Osteocyte (in vitro differentiated cells): ENCODE measurements around the gene VGLL4. TPM values are rescaled to one million over a fixed set of nuclear protein-coding genes. Genes with fewer than 3 reads are reported as not detected.

ENCODE experiments used
- DNase-seq: peaks from one replicate; pipeline ENCODE4 v3.0.0; 2021; ENCODE audit warnings: mixed read lengths; ENCODE audit not compliant: unreplicated experiment; ENCODE audit errors: extremely low spot score
- H3K27ac Mint-ChIP-seq: one replicate; pipeline ENCODE4 v1.8.0; 2021; ENCODE audit warnings: mild to moderate bottlenecking, mixed read lengths; ENCODE audit not compliant: unreplicated experiment
- H3K27me3 Mint-ChIP-seq: one replicate; pipeline ENCODE4 v1.8.0; 2021; ENCODE audit warnings: mixed read lengths; ENCODE audit not compliant: unreplicated experiment
- H3K36me3 Mint-ChIP-seq: one replicate; pipeline ENCODE4 v1.8.0; 2021; ENCODE audit warnings: mixed read lengths; ENCODE audit not compliant: unreplicated experiment
- H3K4me1 Mint-ChIP-seq: one replicate; pipeline ENCODE4 v1.8.0; 2021; ENCODE audit warnings: mixed read lengths; ENCODE audit not compliant: unreplicated experiment
- H3K4me3 Mint-ChIP-seq: one replicate; pipeline ENCODE4 v1.8.0; 2021; ENCODE audit warnings: mild to moderate bottlenecking, moderate library complexity, mixed read lengths; ENCODE audit not compliant: unreplicated experiment
- H3K9me3 Mint-ChIP-seq: one replicate; pipeline ENCODE4 v1.8.0; 2021; ENCODE audit warnings: mixed read lengths; ENCODE audit not compliant: unreplicated experiment
- long read RNA-seq: library from polyadenylated mRNA; unstranded; transcript quantifications from one replicate; pipeline ENCODE4 v2.0.0, GENCODE V29; 2021
- total RNA-seq: library from RNA; stranded (reverse); gene quantifications from 2 replicates; pipeline ENCODE4 v1.2.1, GENCODE V29; 2021
- TF ChIP-seq, protein P1 (sequence below): fragments of 200-600 bp; sonication (generic); IDR thresholded peaks from 2 replicates; pipeline ENCODE4 v1.5.0; 2021; ENCODE audit warnings: antibody characterized with exemption, mild to moderate bottlenecking, moderate library complexity

Gene VGLL4, protein sequence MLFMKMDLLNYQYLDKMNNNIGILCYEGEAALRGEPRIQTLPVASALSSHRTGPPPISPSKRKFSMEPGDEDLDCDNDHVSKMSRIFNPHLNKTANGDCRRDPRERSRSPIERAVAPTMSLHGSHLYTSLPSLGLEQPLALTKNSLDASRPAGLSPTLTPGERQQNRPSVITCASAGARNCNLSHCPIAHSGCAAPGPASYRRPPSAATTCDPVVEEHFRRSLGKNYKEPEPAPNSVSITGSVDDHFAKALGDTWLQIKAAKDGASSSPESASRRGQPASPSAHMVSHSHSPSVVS
- total RNA-seq, result 130 and 139 TPM in 2 replicates
- long read RNA-seq, transcript VGLL4-211 (5 exons, 1,377 nt), result major isoform, 30 of 102 reads
- long read RNA-seq, partial matches to known transcripts, result 1 of 102 reads
- long read RNA-seq, other reads (novel, unspliced or antisense), result 70 of 102 reads

DNA sequence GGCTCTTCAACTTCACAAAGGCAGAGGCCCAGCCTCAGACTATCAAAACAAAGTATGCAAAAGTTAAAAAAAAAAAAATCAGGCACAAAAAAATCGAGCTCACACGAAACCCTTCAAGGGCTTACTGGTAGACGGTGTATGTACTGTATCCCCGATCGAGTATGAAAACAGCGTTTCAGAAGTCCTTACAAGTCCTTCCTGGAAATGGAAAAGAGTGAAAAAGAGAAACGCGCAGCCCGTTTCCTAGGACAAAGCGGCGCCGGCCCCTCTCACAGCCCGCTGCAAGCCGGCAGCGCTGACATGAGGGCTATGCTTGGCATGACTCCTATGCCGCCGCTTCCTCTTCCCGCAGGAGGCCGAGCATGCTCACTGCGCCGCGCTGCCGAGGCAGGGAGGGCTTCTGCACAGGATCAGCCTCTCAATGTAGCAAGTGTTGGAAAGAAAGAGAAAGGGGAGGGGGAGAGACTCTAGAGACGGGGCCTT, at the start of gene VGLL4:
TSS of gene VGLL4 (minus strand) at position 311 of the 483 bp plus-strand sequence. CDS start 397 bp downstream, outside the sequence.
- Mint-ChIP-seq H3K36me3 (peaks cover 20% of the 10 kb centered on the region), H3K4me1 (peaks cover 46% of the 10 kb centered on the region), H3K27ac (peak within 1 kb of the TSS; percentile 100), H3K4me3 (peak within 1 kb of the TSS; percentile 98), H3K9me3 (no peaks in the 10 kb centered on the region), H3K27me3 (no peaks in the 10 kb centered on the region)
- TF ChIP-seq, protein P1, sequence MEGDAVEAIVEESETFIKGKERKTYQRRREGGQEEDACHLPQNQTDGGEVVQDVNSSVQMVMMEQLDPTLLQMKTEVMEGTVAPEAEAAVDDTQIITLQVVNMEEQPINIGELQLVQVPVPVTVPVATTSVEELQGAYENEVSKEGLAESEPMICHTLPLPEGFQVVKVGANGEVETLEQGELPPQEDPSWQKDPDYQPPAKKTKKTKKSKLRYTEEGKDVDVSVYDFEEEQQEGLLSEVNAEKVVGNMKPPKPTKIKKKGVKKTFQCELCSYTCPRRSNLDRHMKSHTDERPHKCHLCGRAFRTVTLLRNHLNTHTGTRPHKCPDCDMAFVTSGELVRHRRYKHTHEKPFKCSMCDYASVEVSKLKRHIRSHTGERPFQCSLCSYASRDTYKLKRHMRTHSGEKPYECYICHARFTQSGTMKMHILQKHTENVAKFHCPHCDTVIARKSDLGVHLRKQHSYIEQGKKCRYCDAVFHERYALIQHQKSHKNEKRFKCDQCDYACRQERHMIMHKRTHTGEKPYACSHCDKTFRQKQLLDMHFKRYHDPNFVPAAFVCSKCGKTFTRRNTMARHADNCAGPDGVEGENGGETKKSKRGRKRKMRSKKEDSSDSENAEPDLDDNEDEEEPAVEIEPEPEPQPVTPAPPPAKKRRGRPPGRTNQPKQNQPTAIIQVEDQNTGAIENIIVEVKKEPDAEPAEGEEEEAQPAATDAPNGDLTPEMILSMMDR, result peak; percentile 24
- DNase-seq, result peak; percentile 96

DNA sequence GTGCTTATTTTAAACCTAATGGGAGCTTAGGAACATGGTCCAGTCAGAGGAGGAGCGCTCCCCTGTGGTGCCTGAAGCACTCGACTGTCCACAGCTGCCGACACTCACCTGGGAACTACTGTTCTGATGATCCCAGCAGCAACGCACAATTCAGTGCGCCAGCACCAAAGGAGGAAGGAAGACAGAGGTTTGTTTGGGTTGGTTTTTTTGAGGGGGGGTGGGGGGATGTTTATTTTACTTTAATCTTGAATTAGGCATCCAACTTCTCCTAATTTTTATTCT, 48.8 kb upstream of the VGLL4 start:
- Mint-ChIP-seq H3K9me3 (no peaks in the 10 kb centered on the region), H3K4me1 (peaks cover 16% of the 10 kb centered on the region), H3K27ac (no peak overlapping the region), H3K36me3 (peaks cover 11% of the 10 kb centered on the region), H3K27me3 (no peaks in the 10 kb centered on the region), H3K4me3 (no peak overlapping the region)
- TF ChIP-seq, protein P1, result no peak
- DNase-seq, result no peak

DNA sequence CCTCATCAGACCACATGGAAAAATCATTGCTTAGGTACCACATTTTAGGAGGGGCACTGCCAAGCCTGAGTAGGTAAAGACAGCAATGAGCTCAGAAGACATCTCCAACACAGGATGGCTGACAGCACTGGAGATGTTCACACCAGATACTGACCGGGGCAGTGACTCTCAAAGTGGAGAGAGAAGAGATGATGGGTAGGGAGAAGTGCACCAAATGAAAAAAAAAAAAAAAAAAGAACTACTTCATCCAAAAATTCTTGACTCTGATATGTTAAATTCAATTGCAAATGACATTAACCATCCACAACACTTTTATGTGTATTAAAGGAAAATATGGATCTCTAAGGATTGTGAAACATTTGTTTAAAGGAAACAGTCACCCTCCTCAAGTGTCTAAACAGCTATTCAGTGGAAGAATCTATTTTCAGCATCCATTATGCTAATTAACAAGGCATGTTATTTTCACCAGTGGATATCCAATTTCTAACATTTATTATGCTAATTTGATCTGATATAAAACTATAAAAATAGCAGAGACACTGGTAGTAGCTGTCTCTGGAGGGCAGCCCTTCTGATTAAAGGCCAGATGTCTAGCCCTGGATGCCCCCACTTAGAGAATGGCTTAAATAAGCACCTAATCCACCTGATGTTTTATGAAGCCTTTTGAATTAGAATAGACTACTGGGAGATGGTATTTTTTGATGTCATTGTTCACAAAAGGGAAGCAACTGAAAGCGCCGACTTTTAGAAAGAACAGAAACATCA, 48.2 kb upstream of the VGLL4 start:
- DNase-seq, result no peak
- H3K9me3 Mint-ChIP-seq, result no peaks in the 10 kb centered on the region
- peak overlapping the region; percentile 70 for H3K27ac Mint-ChIP-seq
- H3K4me1 Mint-ChIP-seq, result peaks cover 16% of the 10 kb centered on the region
- peaks cover 11% of the 10 kb centered on the region for H3K36me3 Mint-ChIP-seq
- no peaks in the 10 kb centered on the region for H3K27me3 Mint-ChIP-seq
- H3K4me3 Mint-ChIP-seq, result no peak overlapping the region
- TF ChIP-seq, protein P1, result no peak

DNA sequence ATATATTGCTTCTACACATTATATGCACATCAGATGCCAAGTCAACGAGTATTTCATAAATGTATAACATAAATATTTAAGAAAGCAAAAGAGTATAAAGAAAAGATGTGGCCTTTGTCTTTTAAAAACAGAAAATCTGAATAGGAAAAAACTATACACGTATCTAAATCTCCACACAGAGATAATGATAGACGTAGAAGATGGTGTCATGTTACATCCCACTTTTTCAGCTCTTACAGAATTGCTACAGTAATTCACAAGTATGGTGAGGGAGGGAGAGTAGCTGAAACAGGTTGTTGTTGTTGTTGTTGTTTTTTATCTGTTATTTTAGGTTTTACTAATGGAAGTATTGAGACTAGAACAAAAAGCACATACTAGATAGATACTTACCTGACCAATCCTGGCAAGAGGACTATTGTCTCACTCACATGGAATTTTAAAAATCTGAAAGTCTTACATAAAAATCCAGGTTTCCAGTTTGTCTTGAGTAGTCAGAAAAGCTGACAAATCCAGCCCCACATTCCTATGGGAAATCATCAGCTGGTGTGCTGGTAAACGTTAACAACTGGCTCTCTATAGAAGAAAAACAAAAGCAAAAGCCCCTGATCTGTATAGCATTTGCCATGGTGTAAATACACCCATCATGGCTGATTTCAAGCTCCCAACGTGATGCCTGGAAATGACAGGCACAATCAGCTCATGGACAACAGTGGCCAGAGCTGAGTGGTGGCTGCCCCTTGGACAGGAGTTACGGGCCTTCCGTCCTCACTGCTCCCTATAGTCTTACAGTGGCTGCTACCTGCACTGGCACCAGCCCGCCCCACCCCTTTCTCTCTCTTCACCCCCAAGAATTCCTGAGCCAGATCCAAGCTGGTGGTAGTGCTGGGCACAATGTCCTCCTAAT, 47.4 kb upstream of the VGLL4 start:
- Mint-ChIP-seq H3K27ac (peak overlapping the region; percentile 70), H3K27me3 (no peaks in the 10 kb centered on the region)
- DNase-seq, result no peak

More for the DNA sequence above, 47.4 kb upstream of the VGLL4 start:
- Mint-ChIP-seq H3K36me3 (peaks cover 11% of the 10 kb centered on the region), H3K4me1 (peaks cover 16% of the 10 kb centered on the region), H3K4me3 (no peak overlapping the region), H3K9me3 (no peaks in the 10 kb centered on the region)
- TF ChIP-seq, protein P1, result no peak
